OCI-LY7 (cell line): ENCODE measurements around the gene TSPAN13.

ENCODE experiments used
- EZH2phosphoT487 ChIP-seq: fragments of 200-600 bp; sonication (generic); IDR thresholded peaks from 2 replicates; pipeline ENCODE4 v1.6.1; 2018; ENCODE audit warnings: low read depth, borderline replicate concordance, mild to moderate bottlenecking, mixed run types, antibody characterized with exemption, low read length, moderate library complexity, mixed read lengths
- TF ChIP-seq, protein P1 (sequence below): fragments of 200-600 bp; sonication (generic); conservative IDR thresholded peaks from 2 replicates; pipeline ENCODE4 v1.5.1; 2014; ENCODE audit warnings: mild to moderate bottlenecking, antibody characterized with exemption, low read length, moderate library complexity, mixed read lengths

GRCh38 chr7:16744518-16745250 is 8.9 kb upstream of the TSPAN13 start:
- TF ChIP-seq, protein P1, sequence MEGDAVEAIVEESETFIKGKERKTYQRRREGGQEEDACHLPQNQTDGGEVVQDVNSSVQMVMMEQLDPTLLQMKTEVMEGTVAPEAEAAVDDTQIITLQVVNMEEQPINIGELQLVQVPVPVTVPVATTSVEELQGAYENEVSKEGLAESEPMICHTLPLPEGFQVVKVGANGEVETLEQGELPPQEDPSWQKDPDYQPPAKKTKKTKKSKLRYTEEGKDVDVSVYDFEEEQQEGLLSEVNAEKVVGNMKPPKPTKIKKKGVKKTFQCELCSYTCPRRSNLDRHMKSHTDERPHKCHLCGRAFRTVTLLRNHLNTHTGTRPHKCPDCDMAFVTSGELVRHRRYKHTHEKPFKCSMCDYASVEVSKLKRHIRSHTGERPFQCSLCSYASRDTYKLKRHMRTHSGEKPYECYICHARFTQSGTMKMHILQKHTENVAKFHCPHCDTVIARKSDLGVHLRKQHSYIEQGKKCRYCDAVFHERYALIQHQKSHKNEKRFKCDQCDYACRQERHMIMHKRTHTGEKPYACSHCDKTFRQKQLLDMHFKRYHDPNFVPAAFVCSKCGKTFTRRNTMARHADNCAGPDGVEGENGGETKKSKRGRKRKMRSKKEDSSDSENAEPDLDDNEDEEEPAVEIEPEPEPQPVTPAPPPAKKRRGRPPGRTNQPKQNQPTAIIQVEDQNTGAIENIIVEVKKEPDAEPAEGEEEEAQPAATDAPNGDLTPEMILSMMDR = no peak
- no peak for TF ChIP-seq EZH2phosphoT487
